Stomach (tissue), 9 donors: ENCODE results near the gene UGT1A7. TPM values are rescaled to one million over a fixed set of nuclear protein-coding genes. Genes with fewer than 3 reads are reported as not detected.
"Not testable (repeated sequence)": the region's sequence is repeated elsewhere in the genome, so short reads cannot be mapped to it uniquely, and the experiment has no call there.

ENCODE experiments used
- DNase-seq, 2 donors: peaks; one replicate each; pipeline versions ENCODE4 v3.0.0 to v3.0.0-alpha.2; 2013 to 2019
- H3K27ac ChIP-seq, 5 donors: fragments of 200-600 bp in 4 of 5; sonication (generic) in 4 of 5; one replicate each; pipeline ENCODE4 v1.5.1; 2013 to 2019; ENCODE audit warnings: mild to moderate bottlenecking in 1 of 5, moderate library complexity in 1 of 5
- H3K27me3 ChIP-seq, 3 donors: fragments of 200-600 bp; sonication (generic); one replicate each; pipeline ENCODE4 v1.5.1; 2017 to 2019; ENCODE audit warnings: mixed run types in 1 of 3
- H3K36me3 ChIP-seq, 4 donors: fragments of 200-600 bp; sonication (generic); 1 replicate in 3 of 4; 2 replicates in 1 of 4; pipeline ENCODE4 v1.5.1; 2016 to 2019
- H3K4me1 ChIP-seq, 4 donors: fragments of 200-600 bp; sonication (generic); one replicate each; pipeline ENCODE4 v1.5.1; 2016 to 2019
- H3K4me3 ChIP-seq, 4 donors: fragments of 200-600 bp; sonication (generic) in 3 of 4; one replicate each; pipeline ENCODE4 v1.5.1; 2016 to 2019; ENCODE audit warnings: mild to moderate bottlenecking in 1 of 4
- H3K9me3 ChIP-seq, 4 donors: fragments of 200-600 bp; sonication (generic); one replicate each; pipeline ENCODE4 v1.5.1; 2016 to 2019
- EP300 ChIP-seq: sonication (generic); formaldehyde crosslinking; IDR thresholded peaks from one replicate; pipeline ENCODE4 v1.6.1; 2017; ENCODE audit warnings: antibody characterized with exemption
- POLR2A ChIP-seq, 4 donors: fragments of 450-650 bp; IDR thresholded peaks; one replicate each; pipeline ENCODE4 v1.6.1; 2016; ENCODE audit warnings: antibody characterized with exemption in 4 of 4, control low read depth in 2 of 4, mild to moderate bottlenecking in 1 of 4, moderate library complexity in 1 of 4
- POLR2AphosphoS5 ChIP-seq, 3 donors: sonication (generic); formaldehyde crosslinking; IDR thresholded peaks; one replicate each; pipeline ENCODE4 v1.6.1; 2016; ENCODE audit warnings: antibody characterized with exemption in 3 of 3
- WGBS, 5 donors: extraction: QIAGEN DNeasy Blood & Tissue Kit in 3 of 5; methylation state at CpG; one replicate each; pipeline versions ENCODE4 v1.1.5 to v1.1.7; 2013 to 2018; 5-methylcytosine and 5-hydroxymethylcytosine counted together
- intact Hi-C: fragments of 100-400 bp; cut with DNase I; formaldehyde crosslinking; loops from one replicate; pipeline ENCODE4 v1.15.1; 2023; ENCODE audit warnings: low total_unique reads
- polyA plus RNA-seq, 3 donors: library from polyadenylated mRNA; stranded (reverse); fragments of 200-250 nt; gene quantifications; one replicate each; pipeline ENCODE4 v1.2.3, GENCODE V29; 2013
- total RNA-seq, 5 donors: library from RNA; depleted of rRNA; stranded (reverse); fragments of >200 nt; gene quantifications; one replicate each; pipeline versions ENCODE4 v1.1.0 to v1.2.3, GENCODE V29; 2014 to 2016
- TF ChIP-seq, protein P1 (sequence below), 7 experiments: fragments of 450-650 bp in 4 of 7; fragments of 200-600 bp in 3 of 7; sonication (generic) in 3 of 7; IDR thresholded peaks; one replicate each; pipeline ENCODE4 v1.5.1; 2016 to 2019; ENCODE audit warnings: antibody characterized with exemption in 7 of 7, control low read depth in 2 of 7, mild to moderate bottlenecking in 1 of 7
- donor health status: healthy with polysubstance abuse.
- donor health status: Bipolar disorder and iron deficiency.
- donor health status: healthy.

UGT1A7 gene
- total and polyA plus RNA-seq, 8 donors: 0.45 to 37.1 (median 3.6) TPM; not detected in 2

DNA sequence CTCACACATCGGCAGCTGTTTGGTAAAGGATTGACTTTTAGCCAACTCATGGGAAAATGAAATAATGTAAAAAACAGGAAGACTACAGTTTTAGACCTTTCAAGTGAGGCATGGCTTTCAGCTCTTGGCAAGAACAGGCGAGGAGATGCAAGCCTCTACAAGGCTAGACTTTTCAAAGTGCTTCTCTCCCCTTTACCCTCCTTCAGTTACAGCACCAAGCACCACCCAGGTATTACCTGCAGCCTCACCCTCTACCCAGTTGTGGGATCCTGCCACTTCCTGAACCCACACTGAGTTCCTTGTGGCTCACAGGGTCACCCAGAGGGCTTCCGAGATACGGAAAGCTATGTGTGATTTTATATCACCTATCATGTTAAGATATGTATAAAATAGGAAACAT is 30.7 kb upstream of the UGT1A7 start:
- H3K27me3 ChIP-seq: no peaks in the 10 kb centered on the region
- H3K4me1 ChIP-seq: no peaks in the 10 kb centered on the region
- H3K4me3 ChIP-seq: no peak overlapping the region
- peak in 1 of 2 donors; percentile 39 for DNase-seq
- 62 to 75% (median 69%) methylated on average over 4 of the region's 4 CpGs for WGBS, 5 donors
- H3K9me3 ChIP-seq: peaks cover 3 to 11% (median 5%) of the 10 kb centered on the region in 4 donors
- intact Hi-C loops: no loop called here
- no peak overlapping the region for H3K27ac ChIP-seq
- no peaks in the 10 kb centered on the region for H3K36me3 ChIP-seq
- TF ChIP-seq, protein P1, sequence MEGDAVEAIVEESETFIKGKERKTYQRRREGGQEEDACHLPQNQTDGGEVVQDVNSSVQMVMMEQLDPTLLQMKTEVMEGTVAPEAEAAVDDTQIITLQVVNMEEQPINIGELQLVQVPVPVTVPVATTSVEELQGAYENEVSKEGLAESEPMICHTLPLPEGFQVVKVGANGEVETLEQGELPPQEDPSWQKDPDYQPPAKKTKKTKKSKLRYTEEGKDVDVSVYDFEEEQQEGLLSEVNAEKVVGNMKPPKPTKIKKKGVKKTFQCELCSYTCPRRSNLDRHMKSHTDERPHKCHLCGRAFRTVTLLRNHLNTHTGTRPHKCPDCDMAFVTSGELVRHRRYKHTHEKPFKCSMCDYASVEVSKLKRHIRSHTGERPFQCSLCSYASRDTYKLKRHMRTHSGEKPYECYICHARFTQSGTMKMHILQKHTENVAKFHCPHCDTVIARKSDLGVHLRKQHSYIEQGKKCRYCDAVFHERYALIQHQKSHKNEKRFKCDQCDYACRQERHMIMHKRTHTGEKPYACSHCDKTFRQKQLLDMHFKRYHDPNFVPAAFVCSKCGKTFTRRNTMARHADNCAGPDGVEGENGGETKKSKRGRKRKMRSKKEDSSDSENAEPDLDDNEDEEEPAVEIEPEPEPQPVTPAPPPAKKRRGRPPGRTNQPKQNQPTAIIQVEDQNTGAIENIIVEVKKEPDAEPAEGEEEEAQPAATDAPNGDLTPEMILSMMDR (IDR thresholded peaks at IDR 0.05): no peak

DNA sequence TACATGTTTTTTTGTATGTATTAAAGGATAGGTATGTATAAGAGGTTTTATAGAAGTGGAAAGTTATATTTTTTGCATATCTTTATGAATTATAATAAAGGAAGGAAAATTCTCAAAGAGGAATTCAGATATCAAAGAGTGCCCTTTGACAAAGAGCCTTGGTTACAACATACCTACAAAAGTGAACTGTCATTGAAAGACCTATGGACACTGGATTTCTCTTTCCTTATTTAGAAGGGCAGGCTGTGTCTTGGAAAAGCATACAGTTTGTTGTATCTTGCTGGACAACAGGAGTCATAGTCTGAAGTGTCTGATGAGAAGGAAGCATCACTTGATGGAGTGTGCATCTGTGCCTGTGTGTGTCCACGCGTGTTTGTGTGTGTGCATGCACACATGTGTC is 30.3 kb upstream of the UGT1A7 start:
- Histone ChIP-seq H3K27me3 (no peaks in the 10 kb centered on the region), H3K4me3 (no peak overlapping the region), H3K9me3 (peaks cover under 1 to 7% (median under 1%) of the 10 kb centered on the region in 4 donors), H3K36me3 (no peaks in the 10 kb centered on the region), H3K4me1 (no peaks in the 10 kb centered on the region), H3K27ac (no peak overlapping the region)
- intact Hi-C loops: no loop called here
- TF ChIP-seq POLR2AphosphoS5 (IDR thresholded peaks at IDR 0.05) (no peak), EP300 (no peak), POLR2A (IDR thresholded peaks at IDR 0.05) (no peak)
- TF ChIP-seq, protein P1 (IDR thresholded peaks at IDR 0.05): no peak
- no peak for DNase-seq
- WGBS, 5 donors: 93 to 98% (median 98%) methylated on average over 2 of the region's 2 CpGs

- Histone ChIP-seq H3K4me1 (no peaks in the 10 kb centered on the region), H3K27ac (no peak overlapping the region), H3K36me3 (no peaks in the 10 kb centered on the region), H3K9me3 (no peaks in the 10 kb centered on the region), H3K4me3 (no peak overlapping the region), H3K27me3 (no peaks in the 10 kb centered on the region)
- no peak for DNase-seq
- TF ChIP-seq POLR2AphosphoS5 (IDR thresholded peaks at IDR 0.05) (no peak), EP300 (no peak), POLR2A (IDR thresholded peaks at IDR 0.05) (no peak)
- TF ChIP-seq, protein P1 (IDR thresholded peaks at IDR 0.05): no peak
- intact Hi-C loops: no loop called here
- WGBS, 5 donors: 65 to 74% (median 68%) methylated on average over 6 of the region's 6 CpGs
These were observed 27.2 kb upstream of the UGT1A7 start for GRCh38 chr2:233654501-233654900.

DNA sequence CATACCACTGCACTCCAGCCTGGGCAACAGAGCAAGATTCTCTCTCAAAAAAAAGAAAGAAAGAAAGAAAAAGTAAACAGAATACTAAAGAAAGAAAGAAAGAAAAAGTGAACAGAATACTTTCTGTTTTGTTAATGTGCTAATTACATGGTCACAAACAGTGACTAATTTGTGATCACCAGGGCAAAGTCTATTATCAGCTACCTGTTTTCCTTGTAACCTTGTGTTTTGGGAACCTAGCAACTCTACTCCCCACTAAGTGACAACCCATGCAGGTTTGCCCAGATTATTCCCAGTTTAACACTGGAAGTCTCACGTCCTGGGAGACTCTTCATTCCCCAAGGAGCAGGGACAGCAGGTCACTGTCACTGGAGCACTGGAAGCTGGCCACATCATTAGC is 26.7 kb upstream of the UGT1A7 start:
- Histone ChIP-seq H3K4me3 (no peak overlapping the region), H3K27ac (no peak overlapping the region), H3K9me3 (no peaks in the 10 kb centered on the region), H3K4me1 (no peaks in the 10 kb centered on the region), H3K27me3 (no peaks in the 10 kb centered on the region), H3K36me3 (no peaks in the 10 kb centered on the region)
- TF ChIP-seq POLR2AphosphoS5 (IDR thresholded peaks at IDR 0.05): no peak
- TF ChIP-seq, protein P1 (IDR thresholded peaks at IDR 0.05): no peak
- no peak for TF ChIP-seq POLR2A (IDR thresholded peaks at IDR 0.05)
- no peak for TF ChIP-seq EP300
- WGBS, 5 donors: 41 to 67% (median 58%) methylated on average over 1 of the region's 1 CpG
- intact Hi-C loops: no loop called here
- DNase-seq: no peak

DNA sequence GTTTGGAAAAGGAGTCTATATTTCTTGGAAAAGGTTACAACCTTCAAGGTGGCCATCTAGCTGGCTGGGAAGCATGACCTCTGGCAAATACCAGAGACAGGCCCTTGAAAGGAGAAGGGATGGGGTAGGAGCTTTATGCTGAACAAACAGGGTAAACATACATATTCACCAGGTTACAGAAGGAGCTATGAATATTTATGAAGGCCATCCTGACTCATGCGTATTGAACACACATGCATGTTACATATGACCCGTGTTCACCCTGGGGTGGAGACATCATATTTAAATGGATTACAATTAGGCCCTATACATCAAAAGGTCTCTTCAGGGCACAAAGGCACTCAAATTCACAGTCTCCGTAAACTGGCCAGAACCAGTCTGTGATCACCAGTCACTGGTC is 25.8 kb upstream of the UGT1A7 start:
- WGBS, 5 donors: 95 to 97% (median 96%) methylated on average over 3 of the region's 3 CpGs
- H3K4me1 ChIP-seq, intact Hi-C loops, DNase-seq, H3K4me3 ChIP-seq, H3K36me3 ChIP-seq, H3K27ac ChIP-seq, H3K9me3 ChIP-seq, H3K27me3 ChIP-seq: not testable (repeated sequence)
